ENCODE measurements around the gene SLAMF1.
A peak's percentile ranks its signal among the peaks of the same experiment; 100 is the strongest.
"Not testable (repeated sequence)": the region's sequence is repeated elsewhere in the genome, so short reads cannot be mapped to it uniquely, and the experiment has no call there.

Gene SLAMF1

GRCh38 chr1:160607011-160607671 is 39.7 kb downstream of the SLAMF1 start:
- peak in 1 of 10 donors; percentile 7 for DNase-seq

GRCh38 chr1:160606611-160607010 is 40.2 kb downstream of the SLAMF1 start:
- DNase-seq: no peak
- intact Hi-C loops (cut with DNase I): loop anchor here (1.0 kb wide), 1 partner anchor 178 kb away; no protein-coding TSS in a partner anchor

More at GRCh38 chr1:160607011-160607671, 39.7 kb downstream of the SLAMF1 start:
- intact Hi-C loops (cut with DNase I): loop anchor here (1.0 kb wide), 1 partner anchor 179 kb away; no protein-coding TSS in a partner anchor

GRCh38 chr1:160605792-160606479 is 40.9 kb downstream of the SLAMF1 start:
- intact Hi-C loops (cut with DNase I): no loop called here
- no peak for DNase-seq

- no peak for DNase-seq
- intact Hi-C loops (cut with DNase I): no loop called here
Measured at GRCh38 chr1:160605205-160605604, 41.6 kb downstream of the SLAMF1 start.

- no peak for DNase-seq
- intact Hi-C loops (cut with DNase I): loop anchor here (2.0 kb wide), 1 partner anchor 41 kb away; no protein-coding TSS in a partner anchor
Measured at GRCh38 chr1:160597705-160598104, 49.1 kb downstream of the SLAMF1 start.

GRCh38 chr1:160597051-160597450 is 49.8 kb downstream of the SLAMF1 start:
- intact Hi-C loops (cut with DNase I): no loop called here
- DNase-seq: no peak

GRCh38 chr1:160590488-160590887 is 56.4 kb downstream of the SLAMF1 start:
- intact Hi-C loops (cut with DNase I): no loop called here
- DNase-seq: no peak

- no peak for DNase-seq
- intact Hi-C loops (cut with DNase I): no loop called here
Measured at GRCh38 chr1:160588468-160588867, 58.4 kb downstream of the SLAMF1 start.

GRCh38 chr1:160584784-160585183 is 62.1 kb downstream of the SLAMF1 start:
- DNase-seq: no peak
- intact Hi-C loops (cut with DNase I): no loop called here

GRCh38 chr1:160582976-160583375 is 63.9 kb downstream of the SLAMF1 start:
- intact Hi-C loops (cut with DNase I); DNase-seq: not testable (repeated sequence)

GRCh38 chr1:160581961-160582360 is 64.9 kb downstream of the SLAMF1 start:
- no peak for DNase-seq
- intact Hi-C loops (cut with DNase I): no loop called here

GRCh38 chr1:160580221-160580812 is 66.5 kb downstream of the SLAMF1 start:
- intact Hi-C loops (cut with DNase I): no loop called here
- DNase-seq: no peak

GRCh38 chr1:160579216-160579701 is 67.6 kb downstream of the SLAMF1 start, which contains the start of gene CD84:
Gene CD84 (minus strand): TSS chr1:160579496. CDS start chr1:160579437, 59 bp downstream.
- DNase-seq: no peak
- intact Hi-C loops (cut with DNase I): no loop called here

- no peak for DNase-seq
- intact Hi-C loops (cut with DNase I): no loop called here
Measured at GRCh38 chr1:160578525-160579191, 68.2 kb downstream of the SLAMF1 start.

GRCh38 chr1:160578175-160578524 is 68.7 kb downstream of the SLAMF1 start:
- intact Hi-C loops (cut with DNase I): no loop called here
- no peak for DNase-seq

- intact Hi-C loops (cut with DNase I): no loop called here
- no peak for DNase-seq
Measured at GRCh38 chr1:160577671-160578070, 69.2 kb downstream of the SLAMF1 start.

- intact Hi-C loops (cut with DNase I): no loop called here
- no peak for DNase-seq
Measured at GRCh38 chr1:160576884-160577283, 70.0 kb downstream of the SLAMF1 start.

GRCh38 chr1:160576390-160576789 is 70.5 kb downstream of the SLAMF1 start:
- DNase-seq: no peak
- intact Hi-C loops (cut with DNase I): no loop called here

- peak in 1 of 10 donors; percentile 2 for DNase-seq
- intact Hi-C loops (cut with DNase I): no loop called here
Measured at GRCh38 chr1:160575112-160575664, 71.7 kb downstream of the SLAMF1 start.

- no peak for DNase-seq
- intact Hi-C loops (cut with DNase I): no loop called here
Measured at GRCh38 chr1:160570840-160571239, 76.0 kb downstream of the SLAMF1 start.

GRCh38 chr1:160569806-160570205 is 77.0 kb downstream of the SLAMF1 start:
- no peak for DNase-seq
- intact Hi-C loops (cut with DNase I): no loop called here
